ENCODE results near the gene MYH10.
"Not testable (repeated sequence)": the region's sequence is repeated elsewhere in the genome, so short reads cannot be mapped to it uniquely, and the experiment has no call there.

Gene MYH10

DNA sequence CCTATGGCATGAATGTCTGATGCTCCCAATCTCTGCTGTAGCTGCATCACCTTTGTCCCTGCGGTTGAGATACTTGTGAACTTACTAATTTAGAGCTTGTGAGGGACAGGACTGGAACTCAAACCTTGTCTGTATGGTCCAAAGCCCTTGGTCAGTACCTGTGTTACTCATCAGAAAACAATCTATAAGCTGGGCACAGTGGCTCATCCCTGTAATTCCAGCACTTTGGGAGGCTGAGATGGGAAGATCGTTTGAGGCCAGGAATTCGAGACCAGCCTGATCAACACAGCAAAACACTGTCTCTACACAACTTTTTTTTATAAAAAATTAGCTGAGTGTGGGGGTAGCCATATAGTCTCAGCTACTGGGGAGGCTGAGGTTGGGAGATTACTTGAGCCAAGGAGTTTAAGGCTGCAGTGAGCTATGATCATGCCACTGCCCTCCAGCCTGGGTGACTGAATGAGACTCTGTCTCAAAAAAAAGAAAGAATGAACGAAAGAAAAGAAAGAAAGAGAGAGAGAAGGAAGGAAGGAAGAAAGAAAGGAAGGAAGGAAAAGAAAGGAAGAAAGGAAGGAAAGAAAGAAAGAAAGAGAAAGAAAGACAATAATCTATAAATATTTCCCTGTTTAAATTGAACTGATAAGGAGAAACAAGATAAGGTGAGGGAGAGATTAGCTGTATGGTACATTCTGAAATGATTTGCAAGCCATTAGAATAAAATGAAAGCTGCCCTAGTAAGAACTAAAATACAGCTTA is 31.7 kb upstream of the MYH10 start:
- Histone ChIP-seq H2BK120ac (ENCODE audit: low read depth, low read length) (no peak overlapping the region), H3K9me3 (ENCODE audit: control insufficient read depth, low read length) (no peaks in the 10 kb centered on the region), H3K79me1 (replicated peaks; ENCODE audit: low read length, poor library complexity, severe bottlenecking) (no peaks in the 10 kb centered on the region), H3K14ac (ENCODE audit: low read length in 2 of 2) (no peak overlapping the region), H2AK5ac (ENCODE audit: low read length, severe bottlenecking) (no peak overlapping the region), H4K8ac (ENCODE audit: low read length) (no peak overlapping the region), H2BK5ac (ENCODE audit: low read depth, low read length, poor library complexity, severe bottlenecking) (no peak overlapping the region), H3K4ac (ENCODE audit: low read depth in 1 of 2, low read length in 2 of 2) (no peak overlapping the region), H4K91ac (ENCODE audit: low read length) (no peak overlapping the region), H2BK15ac (ENCODE audit: low read depth, poor library complexity, severe bottlenecking) (no peak overlapping the region), H2BK12ac (ENCODE audit: low read length in 2 of 2) (no peak overlapping the region), H3K4me1 (ENCODE audit: control insufficient read depth, insufficient read depth, low read depth, low read length) (no peaks in the 10 kb centered on the region), H3K4me2 (ENCODE audit: low read length, poor library complexity, severe bottlenecking) (no peak overlapping the region), H3K27me3 (ENCODE audit: control insufficient read depth in 1 of 2, insufficient read depth in 1 of 2, low read length in 2 of 2) (peaks cover 17 to 18% of the 10 kb centered on the region in 2 experiments), H3K4me3 (ENCODE audit: insufficient read depth in 1 of 2, low read depth in 1 of 2, low read length in 2 of 2) (no peak overlapping the region), H3K9ac (ENCODE audit: low read length) (no peak overlapping the region), H2AFZ (ENCODE audit: low read depth, low read length) (no peak overlapping the region), H3K23ac (ENCODE audit: low read length in 2 of 2) (no peak overlapping the region), H3K18ac (ENCODE audit: low read depth in 1 of 2, low read length in 2 of 2) (no peak overlapping the region), H3K36me3 (ENCODE audit: control insufficient read depth in 1 of 2, insufficient read depth in 2 of 2, low read depth in 1 of 2, low read length in 2 of 2) (no peaks in the 10 kb centered on the region), H3K27ac (ENCODE audit: low read length, poor library complexity, severe bottlenecking) (no peak overlapping the region)
- DNase-seq = no peak
- WGBS = 65% methylated on average over 2 of the region's 4 CpGs

GRCh38 chr17:8660709-8661108 is 30.2 kb upstream of the MYH10 start:
- peaks cover 17 to 18% of the 10 kb centered on the region in 2 experiments for H3K27me3 ChIP-seq (ENCODE audit: control insufficient read depth in 1 of 2, insufficient read depth in 1 of 2, low read length in 2 of 2)
- H2BK15ac ChIP-seq (ENCODE audit: low read depth, poor library complexity, severe bottlenecking); H3K9ac ChIP-seq (ENCODE audit: low read length); H2BK120ac ChIP-seq (ENCODE audit: low read depth, low read length); H3K4me3 ChIP-seq (ENCODE audit: insufficient read depth in 1 of 2, low read depth in 1 of 2, low read length in 2 of 2); H3K79me1 ChIP-seq (replicated peaks; ENCODE audit: low read length, poor library complexity, severe bottlenecking); H2BK5ac ChIP-seq (ENCODE audit: low read depth, low read length, poor library complexity, severe bottlenecking); H2BK12ac ChIP-seq (ENCODE audit: low read length in 2 of 2); H4K8ac ChIP-seq (ENCODE audit: low read length); H3K14ac ChIP-seq (ENCODE audit: low read length in 2 of 2); H3K23ac ChIP-seq (ENCODE audit: low read length in 2 of 2); H3K4me1 ChIP-seq (ENCODE audit: control insufficient read depth, insufficient read depth, low read depth, low read length); H3K4me2 ChIP-seq (ENCODE audit: low read length, poor library complexity, severe bottlenecking); H3K4ac ChIP-seq (ENCODE audit: low read depth in 1 of 2, low read length in 2 of 2); H2AFZ ChIP-seq (ENCODE audit: low read depth, low read length); DNase-seq; H3K36me3 ChIP-seq (ENCODE audit: control insufficient read depth in 1 of 2, insufficient read depth in 2 of 2, low read depth in 1 of 2, low read length in 2 of 2); H2AK5ac ChIP-seq (ENCODE audit: low read length, severe bottlenecking); H3K27ac ChIP-seq (ENCODE audit: low read length, poor library complexity, severe bottlenecking); H4K91ac ChIP-seq (ENCODE audit: low read length); H3K18ac ChIP-seq (ENCODE audit: low read depth in 1 of 2, low read length in 2 of 2); H3K9me3 ChIP-seq (ENCODE audit: control insufficient read depth, low read length): not testable (repeated sequence)

- H3K9ac ChIP-seq (ENCODE audit: low read length) = no peak overlapping the region
- no peak overlapping the region for H3K27ac ChIP-seq (ENCODE audit: low read length, poor library complexity, severe bottlenecking)
- no peak overlapping the region for H4K8ac ChIP-seq (ENCODE audit: low read length)
- no peak overlapping the region for H3K23ac ChIP-seq (ENCODE audit: low read length in 2 of 2)
- H3K79me1 ChIP-seq (replicated peaks; ENCODE audit: low read length, poor library complexity, severe bottlenecking) = no peaks in the 10 kb centered on the region
- H2AFZ ChIP-seq (ENCODE audit: low read depth, low read length) = no peak overlapping the region
- no peak overlapping the region for H3K14ac ChIP-seq (ENCODE audit: low read length in 2 of 2)
- H2AK5ac ChIP-seq (ENCODE audit: low read length, severe bottlenecking) = no peak overlapping the region
- no peak overlapping the region for H2BK5ac ChIP-seq (ENCODE audit: low read depth, low read length, poor library complexity, severe bottlenecking)
- peaks cover 8% of the 10 kb centered on the region for H3K9me3 ChIP-seq (ENCODE audit: control insufficient read depth, low read length)
- H4K91ac ChIP-seq (ENCODE audit: low read length) = no peak overlapping the region
- H3K4ac ChIP-seq (ENCODE audit: low read depth in 1 of 2, low read length in 2 of 2) = no peak overlapping the region
- H3K36me3 ChIP-seq (ENCODE audit: control insufficient read depth in 1 of 2, insufficient read depth in 2 of 2, low read depth in 1 of 2, low read length in 2 of 2) = no peaks in the 10 kb centered on the region
- no peak for DNase-seq
- no peak overlapping the region for H3K4me3 ChIP-seq (ENCODE audit: insufficient read depth in 1 of 2, low read depth in 1 of 2, low read length in 2 of 2)
- peaks cover 17 to 18% of the 10 kb centered on the region in 2 experiments for H3K27me3 ChIP-seq (ENCODE audit: control insufficient read depth in 1 of 2, insufficient read depth in 1 of 2, low read length in 2 of 2)
- WGBS = 87% methylated on average over 3 of the region's 3 CpGs
- H2BK12ac ChIP-seq (ENCODE audit: low read length in 2 of 2) = no peak overlapping the region
- no peak overlapping the region for H3K4me2 ChIP-seq (ENCODE audit: low read length, poor library complexity, severe bottlenecking)
- H2BK15ac ChIP-seq (ENCODE audit: low read depth, poor library complexity, severe bottlenecking) = no peak overlapping the region
- no peaks in the 10 kb centered on the region for H3K4me1 ChIP-seq (ENCODE audit: control insufficient read depth, insufficient read depth, low read depth, low read length)
- H2BK120ac ChIP-seq (ENCODE audit: low read depth, low read length) = no peak overlapping the region
- H3K18ac ChIP-seq (ENCODE audit: low read depth in 1 of 2, low read length in 2 of 2) = no peak overlapping the region
These were observed 29.4 kb upstream of the MYH10 start for GRCh38 chr17:8659758-8660410.

DNA sequence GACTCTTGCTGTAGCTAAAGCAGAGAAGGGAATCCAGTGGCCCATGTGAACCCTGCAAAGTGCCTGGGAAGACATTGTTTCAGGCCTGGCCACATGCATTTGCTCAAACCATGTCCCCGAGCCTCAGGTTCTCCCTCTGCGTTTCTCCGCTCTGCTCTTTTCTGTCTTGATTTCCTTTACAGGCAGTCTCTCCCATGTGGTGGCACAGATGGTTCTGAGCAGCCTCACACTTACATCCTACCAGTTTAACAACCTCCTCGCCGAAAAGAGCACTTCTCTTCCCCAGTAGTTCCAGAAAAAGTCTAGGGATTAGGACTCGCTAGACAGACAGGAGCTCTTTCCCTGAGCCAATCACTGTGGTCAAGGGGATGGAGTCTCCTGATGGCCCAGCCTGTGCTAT is 28.3 kb upstream of the MYH10 start:
- Histone ChIP-seq H2BK15ac (ENCODE audit: low read depth, poor library complexity, severe bottlenecking) (no peak overlapping the region), H3K4ac (ENCODE audit: low read depth in 1 of 2, low read length in 2 of 2) (no peak overlapping the region), H3K4me3 (ENCODE audit: insufficient read depth in 1 of 2, low read depth in 1 of 2, low read length in 2 of 2) (no peak overlapping the region), H2BK120ac (ENCODE audit: low read depth, low read length) (no peak overlapping the region), H3K36me3 (ENCODE audit: control insufficient read depth in 1 of 2, insufficient read depth in 2 of 2, low read depth in 1 of 2, low read length in 2 of 2) (no peaks in the 10 kb centered on the region), H2BK12ac (ENCODE audit: low read length in 2 of 2) (no peak overlapping the region), H3K27me3 (ENCODE audit: control insufficient read depth in 1 of 2, insufficient read depth in 1 of 2, low read length in 2 of 2) (peaks cover 14 to 18% of the 10 kb centered on the region in 2 experiments), H4K8ac (ENCODE audit: low read length) (no peak overlapping the region), H3K27ac (ENCODE audit: low read length, poor library complexity, severe bottlenecking) (no peak overlapping the region), H3K4me2 (ENCODE audit: low read length, poor library complexity, severe bottlenecking) (no peak overlapping the region), H3K9ac (ENCODE audit: low read length) (no peak overlapping the region), H4K91ac (ENCODE audit: low read length) (no peak overlapping the region), H2BK5ac (ENCODE audit: low read depth, low read length, poor library complexity, severe bottlenecking) (no peak overlapping the region), H3K4me1 (ENCODE audit: control insufficient read depth, insufficient read depth, low read depth, low read length) (no peaks in the 10 kb centered on the region), H2AFZ (ENCODE audit: low read depth, low read length) (no peak overlapping the region), H3K14ac (ENCODE audit: low read length in 2 of 2) (no peak overlapping the region), H3K18ac (ENCODE audit: low read depth in 1 of 2, low read length in 2 of 2) (no peak overlapping the region), H3K79me1 (replicated peaks; ENCODE audit: low read length, poor library complexity, severe bottlenecking) (no peaks in the 10 kb centered on the region), H3K9me3 (ENCODE audit: control insufficient read depth, low read length) (peaks cover 8% of the 10 kb centered on the region), H2AK5ac (ENCODE audit: low read length, severe bottlenecking) (no peak overlapping the region), H3K23ac (ENCODE audit: low read length in 2 of 2) (no peak overlapping the region)
- WGBS = 93% methylated on average over 6 of the region's 6 CpGs
- DNase-seq = no peak
